Mesodermal cell (in vitro differentiated cells): ENCODE measurements around the gene KLHL3.
"Not testable (repeated sequence)": the region's sequence is repeated elsewhere in the genome, so short reads cannot be mapped to it uniquely, and the experiment has no call there.

Source experiments
- H3K27ac ChIP-seq: 2 replicates; pipeline ENCODE4 v1.7.0; 2013; ENCODE audit warnings: mild to moderate bottlenecking, low read depth, low read length, moderate library complexity; ENCODE audit not compliant: severe bottlenecking
- H3K36me3 ChIP-seq: 2 replicates; pipeline ENCODE4 v1.7.1; 2013; ENCODE audit warnings: mild to moderate bottlenecking, low read length, moderate library complexity; ENCODE audit not compliant: control insufficient read depth, insufficient read depth
- H3K4me1 ChIP-seq: one replicate; pipeline ENCODE4 v1.7.1; 2013; ENCODE audit warnings: mild to moderate bottlenecking, low read length; ENCODE audit not compliant: insufficient read depth, control insufficient read depth, poor library complexity, severe bottlenecking
- H3K4me3 ChIP-seq: 2 replicates; pipeline ENCODE4 v1.7.0; 2013; ENCODE audit warnings: low read length, control low read depth, mild to moderate bottlenecking; ENCODE audit not compliant: insufficient read depth, poor library complexity, severe bottlenecking; ENCODE audit errors: extremely low read depth
- H3K9me3 ChIP-seq: 2 replicates; pipeline ENCODE4 v1.7.1; 2013; ENCODE audit warnings: mild to moderate bottlenecking, low read length, moderate library complexity; ENCODE audit not compliant: control insufficient read depth
- WGBS, 2 experiments: methylation state at CpG; one replicate each; pipeline ENCODE4 v1.1.5; 2013; ENCODE audit warnings: missing lambda C conversion rate in 2 of 2; ENCODE audit not compliant: insufficient coverage in 2 of 2; 5-methylcytosine and 5-hydroxymethylcytosine counted together

The KLHL3 gene

GRCh38 chr5:137647401-137647800 lies 88.5 kb downstream of the KLHL3 start:
- no peaks in the 10 kb centered on the region for H3K4me1 ChIP-seq
- no peaks in the 10 kb centered on the region for H3K36me3 ChIP-seq
- no peaks in the 10 kb centered on the region for H3K9me3 ChIP-seq
- H3K27ac ChIP-seq: no peak overlapping the region
- H3K4me3 ChIP-seq: no peak overlapping the region
- WGBS, 2 experiments: 90 to 95% methylated on average over 11 of the region's 11 CpGs

GRCh38 chr5:137646761-137647160 lies 89.1 kb downstream of the KLHL3 start:
- Histone ChIP-seq H3K27ac (no peak overlapping the region), H3K9me3 (no peaks in the 10 kb centered on the region), H3K36me3 (no peaks in the 10 kb centered on the region), H3K4me1 (no peaks in the 10 kb centered on the region), H3K4me3 (no peak overlapping the region)
- WGBS, 2 experiments: 88 to 100% methylated on average over 2 of the region's 2 CpGs

- H3K27ac ChIP-seq, H3K36me3 ChIP-seq, H3K9me3 ChIP-seq, H3K4me3 ChIP-seq, H3K4me1 ChIP-seq: not testable (repeated sequence)
- 67 to 100% methylated on average over 1 of the region's 2 CpGs for WGBS, 2 experiments
Measured at GRCh38 chr5:137643081-137643480, 92.8 kb downstream of the KLHL3 start.

- Histone ChIP-seq H3K4me3 (no peak overlapping the region), H3K27ac (no peak overlapping the region), H3K4me1 (no peaks in the 10 kb centered on the region), H3K36me3 (no peaks in the 10 kb centered on the region), H3K9me3 (peaks cover 3% of the 10 kb centered on the region)
- WGBS, 2 experiments: 83 to 89% methylated on average over 2 to 4 of the region's 4 CpGs
Measured at GRCh38 chr5:137642091-137642490, 93.8 kb downstream of the KLHL3 start.

GRCh38 chr5:137641148-137641547 lies 94.7 kb downstream of the KLHL3 start:
- H3K4me1 ChIP-seq: no peaks in the 10 kb centered on the region
- no peak overlapping the region for H3K4me3 ChIP-seq
- H3K36me3 ChIP-seq: no peaks in the 10 kb centered on the region
- no peak overlapping the region for H3K27ac ChIP-seq
- peaks cover 3% of the 10 kb centered on the region for H3K9me3 ChIP-seq
- WGBS, 2 experiments: no CpG with 5 or more reads among the region's 1 CpG

GRCh38 chr5:137639645-137640044 lies 96.2 kb downstream of the KLHL3 start:
- Histone ChIP-seq H3K9me3 (peaks cover 3% of the 10 kb centered on the region), H3K27ac (no peak overlapping the region), H3K4me3 (no peak overlapping the region), H3K4me1 (no peaks in the 10 kb centered on the region), H3K36me3 (no peaks in the 10 kb centered on the region)
- WGBS, 2 experiments: 86 to 87% methylated on average over 9 to 10 of the region's 11 CpGs

- 88 to 89% methylated on average over 13 of the region's 13 CpGs for WGBS, 2 experiments
- H3K9me3 ChIP-seq: peaks cover 3% of the 10 kb centered on the region
- no peaks in the 10 kb centered on the region for H3K4me1 ChIP-seq
- H3K4me3 ChIP-seq: no peak overlapping the region
- no peak overlapping the region for H3K27ac ChIP-seq
- H3K36me3 ChIP-seq: no peaks in the 10 kb centered on the region
Measured at GRCh38 chr5:137638841-137639240, 97.0 kb downstream of the KLHL3 start.

- H3K27ac ChIP-seq: no peak overlapping the region
- no peaks in the 10 kb centered on the region for H3K4me1 ChIP-seq
- peaks cover 5% of the 10 kb centered on the region for H3K9me3 ChIP-seq
- 86 to 93% methylated on average over 7 to 15 of the region's 15 CpGs for WGBS, 2 experiments
- no peaks in the 10 kb centered on the region for H3K36me3 ChIP-seq
- H3K4me3 ChIP-seq: no peak overlapping the region
Measured at GRCh38 chr5:137636830-137637714, 98.8 kb downstream of the KLHL3 start.

- no CpG with 5 or more reads among the region's 2 CpGs for WGBS, 2 experiments
- no peaks in the 10 kb centered on the region for H3K36me3 ChIP-seq
- H3K27ac ChIP-seq: no peak overlapping the region
Measured at GRCh38 chr5:137636099-137636498, 99.8 kb downstream of the KLHL3 start.

GRCh38 chr5:137635521-137635921 lies 100.4 kb downstream of the KLHL3 start:
- peak overlapping the region; percentile 36 for H3K27ac ChIP-seq
- H3K9me3 ChIP-seq: peaks cover 8% of the 10 kb centered on the region
- WGBS, 2 experiments: 88% methylated on average over 1 of the region's 1 CpG; no CpG with 5 or more reads in 1 of the 2 experiments
- no peaks in the 10 kb centered on the region for H3K36me3 ChIP-seq
- H3K4me1 ChIP-seq: peaks cover 3% of the 10 kb centered on the region
- no peak overlapping the region for H3K4me3 ChIP-seq

More at GRCh38 chr5:137636099-137636498, 99.8 kb downstream of the KLHL3 start:
- Histone ChIP-seq H3K4me3 (no peak overlapping the region), H3K4me1 (no peaks in the 10 kb centered on the region), H3K9me3 (peaks cover 8% of the 10 kb centered on the region)

GRCh38 chr5:137633896-137634295 lies 102.0 kb downstream of the KLHL3 start:
- Histone ChIP-seq H3K4me3 (no peak overlapping the region), H3K4me1 (peaks cover 9% of the 10 kb centered on the region), H3K9me3 (peaks cover 8% of the 10 kb centered on the region), H3K36me3 (no peaks in the 10 kb centered on the region), H3K27ac (no peak overlapping the region)
- WGBS, 2 experiments: 94 to 97% methylated on average over 8 of the region's 9 CpGs
